Inferior parietal cortex (tissue), 1 donor: Measurements from ENCODE around the gene SIRPA.

ENCODE experiments used
- DNase-seq: peaks from one replicate; pipeline ENCODE4 v3.0.0-alpha.2; 2016; ENCODE audit errors: extremely low spot score

Gene SIRPA

DNA sequence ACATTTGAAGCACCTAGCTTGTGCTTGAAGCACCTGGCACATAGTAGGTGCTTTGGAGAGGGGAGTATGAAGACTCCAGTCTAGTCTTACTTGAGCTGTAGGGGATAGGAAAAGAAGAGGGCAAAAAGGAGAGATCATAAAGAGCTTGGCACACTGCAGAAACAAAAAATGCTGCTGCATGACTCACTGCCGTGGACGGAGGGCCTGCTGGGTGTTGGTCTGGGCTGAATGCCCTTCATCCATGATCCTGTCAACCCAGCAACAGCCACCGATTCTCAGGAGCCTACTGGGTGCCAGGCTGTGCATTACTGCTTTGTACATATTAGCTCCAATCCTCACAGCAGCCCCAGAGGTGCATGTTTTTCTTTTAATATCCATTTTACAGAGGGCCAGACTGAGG is 92.6 kb downstream of the SIRPA start:
- DNase-seq = no peak
